OCI-M1 (cell line): Measurements from ENCODE around the gene IL17RE.

Experiments
- DNase-seq: peaks from one replicate; lab custom pipeline; 2025; lab: John Stamatoyannopoulos, UW

Gene IL17RE

DNA sequence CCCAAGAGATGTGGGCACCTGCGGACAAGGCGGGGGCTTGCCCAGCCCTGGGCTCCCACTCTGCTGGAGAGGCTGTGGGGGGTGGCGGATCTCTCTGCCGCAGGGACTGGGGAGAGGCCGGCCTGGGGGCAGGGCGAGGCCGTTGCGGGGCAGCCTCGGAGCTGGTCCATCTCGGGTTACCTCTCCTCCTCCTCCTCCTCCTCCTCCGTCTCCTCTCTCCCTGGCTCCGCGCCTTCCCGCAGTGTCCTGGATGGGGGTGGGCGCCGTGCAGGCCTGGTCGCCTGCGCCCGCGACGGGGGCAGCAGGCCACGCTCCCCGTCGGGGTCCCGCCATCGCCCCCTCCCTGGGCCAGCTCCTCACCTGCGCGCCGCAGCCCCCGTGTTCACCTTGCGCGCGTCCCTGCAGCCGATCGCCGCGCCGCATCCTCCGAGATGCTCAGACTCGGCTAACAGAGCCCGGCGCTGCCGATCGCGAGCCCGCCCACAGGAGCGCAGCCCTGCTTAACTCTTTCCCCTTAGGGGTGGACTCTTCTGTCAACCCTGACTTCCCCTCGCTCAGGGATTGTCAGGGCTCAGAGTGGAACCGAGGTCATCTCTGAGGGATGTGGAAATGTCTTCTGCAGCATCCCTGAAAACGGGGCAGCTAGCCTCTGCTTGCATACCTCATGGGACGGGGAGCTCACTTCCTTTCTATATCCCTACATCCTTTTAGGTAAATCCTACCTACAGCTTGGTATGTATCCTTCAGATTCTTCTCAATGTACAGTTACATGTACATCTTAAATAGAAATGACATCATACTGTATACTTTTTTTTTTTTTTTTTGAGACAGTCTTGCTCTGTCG, 49.5 kb downstream of the IL17RE start, which contains the start of gene PRRT3:
PRRT3 (minus strand) TSS at position 447 of the 844 bp plus-strand sequence. CDS start 2,293 bp downstream, outside the sequence.
- DNase-seq, result peak; percentile 35

- no peak for DNase-seq
Observed at GRCh38 chr3:9955067-9955502, 52.4 kb downstream of the IL17RE start.

GRCh38 chr3:9955611-9956352, 53.1 kb downstream of the IL17RE start:
- no peak for DNase-seq

GRCh38 chr3:9957214-9957613, 54.6 kb downstream of the IL17RE start:
- peak; percentile 52 for DNase-seq

DNA sequence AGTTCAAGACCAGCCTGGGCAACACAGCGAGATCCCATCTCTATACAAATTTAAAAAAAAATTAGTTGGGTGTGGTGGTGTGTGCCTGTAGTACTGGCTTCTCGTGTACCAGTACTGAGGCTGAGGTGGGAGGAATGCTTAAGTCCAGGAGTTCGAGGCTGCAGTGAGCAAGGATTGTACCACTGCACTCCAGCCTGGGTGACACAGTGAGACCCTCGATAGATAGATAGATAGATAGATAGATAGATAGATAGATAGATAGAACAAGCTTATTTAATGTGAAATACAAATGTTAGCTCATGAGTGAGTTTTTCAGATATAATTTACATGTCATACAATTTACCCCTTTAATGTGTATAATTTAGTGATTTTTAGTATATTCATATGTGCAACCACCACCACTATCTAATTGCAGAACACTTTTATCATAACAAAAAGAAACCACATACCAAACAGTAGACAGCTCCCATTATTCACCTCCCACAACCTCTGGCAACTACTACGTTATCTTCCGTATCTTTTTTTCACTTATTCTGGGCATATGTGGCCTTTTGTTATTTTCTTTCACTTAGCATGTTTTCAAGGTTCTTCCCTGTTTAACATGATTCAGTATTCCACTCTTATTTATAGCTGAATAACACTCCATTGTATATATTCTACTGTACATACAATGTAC, 62.7 kb downstream of the IL17RE start:
- peak; percentile 31 for DNase-seq
